Natural killer cell (primary cell): ENCODE measurements around the gene KLK13. TPM values are rescaled to one million over a fixed set of nuclear protein-coding genes. Genes with fewer than 3 reads are reported as not detected.

Source experiments
- ATAC-seq, 3 donors: fragments of 150-1000 bp in 2 of 3; fragments of 200-7000 bp in 1 of 3; cut with Tn5 transposase; 1 replicate in 1 of 3; 2 replicates in 2 of 3; pipeline ENCODE4 v1.10.0; 2021; ENCODE audit warnings: mild to moderate bottlenecking in 2 of 3, moderate library complexity in 2 of 3
- DNase-seq, 2 donors: peaks; one replicate each; pipeline versions ENCODE4 v3.0.0 to v3.0.0-alpha.2; 2013 to 2021; ENCODE audit warnings: mixed read lengths in 1 of 2
- H3K27ac ChIP-seq: one replicate; pipeline ENCODE4 v1.5.1; 2013; ENCODE audit warnings: mild to moderate bottlenecking, low read length
- H3K27me3 ChIP-seq: one replicate; pipeline ENCODE4 v1.6.1; 2013; ENCODE audit warnings: low read length; ENCODE audit not compliant: control insufficient read depth, insufficient read depth
- H3K36me3 ChIP-seq: one replicate; pipeline ENCODE4 v1.6.1; 2013; ENCODE audit warnings: low read length; ENCODE audit not compliant: control insufficient read depth, insufficient read depth
- H3K4me1 ChIP-seq: one replicate; pipeline ENCODE4 v1.6.1; 2013; ENCODE audit warnings: low read length; ENCODE audit not compliant: control insufficient read depth, insufficient read depth
- H3K4me3 ChIP-seq: one replicate; pipeline ENCODE4 v1.5.1; 2013; ENCODE audit warnings: low read length
- H3K9me3 ChIP-seq: one replicate; pipeline ENCODE4 v1.6.1; 2013; ENCODE audit warnings: low read length; ENCODE audit not compliant: control insufficient read depth, insufficient read depth
- H3K27ac Mint-ChIP-seq, 2 donors: one replicate each; pipeline ENCODE4 v1.8.0; 2022; ENCODE audit warnings: mild to moderate bottlenecking in 2 of 2, mixed read lengths in 2 of 2, moderate library complexity in 1 of 2
- H3K27me3 Mint-ChIP-seq, 2 donors: one replicate each; pipeline ENCODE4 v1.8.0; 2022; ENCODE audit warnings: low read depth in 2 of 2, mixed read lengths in 2 of 2
- H3K36me3 Mint-ChIP-seq: one replicate; pipeline ENCODE4 v1.8.0; 2022; ENCODE audit warnings: mixed read lengths
- H3K4me1 Mint-ChIP-seq, 2 donors: one replicate each; pipeline ENCODE4 v1.8.0; 2022; ENCODE audit warnings: mixed read lengths in 2 of 2
- H3K4me3 Mint-ChIP-seq: one replicate; pipeline ENCODE4 v1.8.0; 2022; ENCODE audit warnings: mild to moderate bottlenecking, moderate library complexity, mixed read lengths
- H3K9me3 Mint-ChIP-seq, 2 donors: one replicate each; pipeline ENCODE4 v1.8.0; 2022; ENCODE audit warnings: mixed read lengths in 2 of 2
- CTCF ChIP-seq: fragments of 200-600 bp; IDR thresholded peaks from one replicate; pipeline ENCODE4 v1.8.0; 2022; ENCODE audit warnings: antibody characterized with exemption
- WGBS: methylation state at CpG from one replicate; pipeline ENCODE4 v1.1.7; 2013; ENCODE audit warnings: missing lambda C conversion rate; ENCODE audit not compliant: insufficient coverage; 5-methylcytosine and 5-hydroxymethylcytosine counted together
- intact Hi-C: fragments of 100-400 bp; cut with micrococcal nuclease; formaldehyde crosslinking; loops from one replicate; pipeline ENCODE4 v1.14.2; 2022
- total RNA-seq, 4 donors: library from RNA; stranded (reverse); fragments of 120-200 nt in 1 of 4; gene quantifications; one replicate each; pipeline versions ENCODE4 v1.2.3 to v1.2.4, GENCODE V29; 2013 to 2022

Gene KLK13
- total RNA-seq, 3 donors from 2014 or later (not counting 1 experiment from before 2014, with no cell fraction given): not detected

GRCh38 chr19:51076631-51077213, 11.8 kb upstream of the KLK13 start:
- Mint-ChIP-seq H3K4me3 (no peak overlapping the region), H3K27ac (no peak overlapping the region), H3K27me3 (peaks cover 10 to 34% of the 10 kb centered on the region in 2 donors), H3K9me3 (peaks cover 5 to 9% of the 10 kb centered on the region in 2 donors), H3K4me1 (no peaks in the 10 kb centered on the region), H3K36me3 (peaks cover 14% of the 10 kb centered on the region)
- H3K4me1 ChIP-seq: no peaks in the 10 kb centered on the region
- no peaks in the 10 kb centered on the region for H3K36me3 ChIP-seq
- no peaks in the 10 kb centered on the region for H3K27me3 ChIP-seq
- ATAC-seq: no peak
- no peaks in the 10 kb centered on the region for H3K9me3 ChIP-seq
- 83% methylated on average over 14 of the region's 14 CpGs for WGBS
- no peak for TF ChIP-seq CTCF
- H3K4me3 ChIP-seq: no peak overlapping the region
- no peak for DNase-seq
- H3K27ac ChIP-seq: no peak overlapping the region
- intact Hi-C loops: no loop called here

GRCh38 chr19:51075998-51076397, 11.1 kb upstream of the KLK13 start:
- H3K4me1 ChIP-seq: no peaks in the 10 kb centered on the region
- H3K4me1 Mint-ChIP-seq: no peaks in the 10 kb centered on the region
- no peaks in the 10 kb centered on the region for H3K27me3 ChIP-seq
- no peak overlapping the region for H3K27ac ChIP-seq
- peaks cover 9 to 33% of the 10 kb centered on the region in 2 donors for H3K27me3 Mint-ChIP-seq
- DNase-seq (no peak), ATAC-seq (no peak)
- TF ChIP-seq CTCF: no peak
- H3K36me3 Mint-ChIP-seq: peaks cover 14% of the 10 kb centered on the region
- H3K9me3 Mint-ChIP-seq: peaks cover 5 to 9% of the 10 kb centered on the region in 2 donors
- H3K4me3 Mint-ChIP-seq: no peak overlapping the region
- no peaks in the 10 kb centered on the region for H3K36me3 ChIP-seq
- no peak overlapping the region for H3K4me3 ChIP-seq
- H3K9me3 ChIP-seq: no peaks in the 10 kb centered on the region
- WGBS: 92% methylated on average over 5 of the region's 5 CpGs
- H3K27ac Mint-ChIP-seq: no peak overlapping the region
- intact Hi-C loops: no loop called here

GRCh38 chr19:51071095-51071405, 6.2 kb upstream of the KLK13 start:
- 76% methylated on average over 4 of the region's 4 CpGs for WGBS
- no peak for DNase-seq
- Mint-ChIP-seq H3K4me3 (no peak overlapping the region), H3K36me3 (peaks cover 14% of the 10 kb centered on the region), H3K4me1 (peaks cover 0 to 2% of the 10 kb centered on the region in 2 donors), H3K9me3 (peaks cover 5 to 9% of the 10 kb centered on the region in 2 donors), H3K27ac (no peak overlapping the region), H3K27me3 (peaks cover 21 to 24% of the 10 kb centered on the region in 2 donors)
- ATAC-seq: no peak
- H3K4me3 ChIP-seq: no peak overlapping the region
- H3K9me3 ChIP-seq: no peaks in the 10 kb centered on the region
- intact Hi-C loops: no loop called here
- peaks cover under 1% of the 10 kb centered on the region for H3K27me3 ChIP-seq
- no peaks in the 10 kb centered on the region for H3K36me3 ChIP-seq
- no peaks in the 10 kb centered on the region for H3K4me1 ChIP-seq
- H3K27ac ChIP-seq: no peak overlapping the region
- no peak for TF ChIP-seq CTCF
